ENCODE measurements around the gene HOXA13.

DNA sequence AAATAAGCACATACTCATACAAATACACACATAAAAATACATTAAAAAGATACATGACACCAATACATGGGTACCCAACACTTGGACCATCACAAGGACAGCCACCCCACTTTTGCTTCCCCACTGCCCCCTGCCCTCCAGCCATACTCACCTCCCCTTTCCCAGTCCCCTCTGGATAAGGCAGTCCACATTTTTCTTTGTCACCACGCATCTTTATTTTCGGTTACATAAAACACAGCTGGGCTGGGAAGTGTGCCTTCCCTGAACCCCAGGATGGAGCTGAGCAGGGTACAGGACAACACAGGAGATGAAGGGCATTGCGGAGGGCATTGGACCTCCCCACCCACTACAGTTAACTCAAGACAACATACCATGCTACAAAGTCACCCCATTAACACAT, 46.4 kb downstream of the HOXA13 start:
- TF ChIP-seq, protein P1, sequence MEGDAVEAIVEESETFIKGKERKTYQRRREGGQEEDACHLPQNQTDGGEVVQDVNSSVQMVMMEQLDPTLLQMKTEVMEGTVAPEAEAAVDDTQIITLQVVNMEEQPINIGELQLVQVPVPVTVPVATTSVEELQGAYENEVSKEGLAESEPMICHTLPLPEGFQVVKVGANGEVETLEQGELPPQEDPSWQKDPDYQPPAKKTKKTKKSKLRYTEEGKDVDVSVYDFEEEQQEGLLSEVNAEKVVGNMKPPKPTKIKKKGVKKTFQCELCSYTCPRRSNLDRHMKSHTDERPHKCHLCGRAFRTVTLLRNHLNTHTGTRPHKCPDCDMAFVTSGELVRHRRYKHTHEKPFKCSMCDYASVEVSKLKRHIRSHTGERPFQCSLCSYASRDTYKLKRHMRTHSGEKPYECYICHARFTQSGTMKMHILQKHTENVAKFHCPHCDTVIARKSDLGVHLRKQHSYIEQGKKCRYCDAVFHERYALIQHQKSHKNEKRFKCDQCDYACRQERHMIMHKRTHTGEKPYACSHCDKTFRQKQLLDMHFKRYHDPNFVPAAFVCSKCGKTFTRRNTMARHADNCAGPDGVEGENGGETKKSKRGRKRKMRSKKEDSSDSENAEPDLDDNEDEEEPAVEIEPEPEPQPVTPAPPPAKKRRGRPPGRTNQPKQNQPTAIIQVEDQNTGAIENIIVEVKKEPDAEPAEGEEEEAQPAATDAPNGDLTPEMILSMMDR (IDR thresholded peaks at IDR 0.05; ENCODE audit: low read length), result no peak
- TF ChIP-seq EZH2 (IDR thresholded peaks at IDR 0.05; ENCODE audit: borderline replicate concordance, low read length), result no peak

Measured in OCI-LY1 (cell line).